H7 (cell line): ENCODE data around the gene VARS2. TPM values are rescaled to one million over a fixed set of nuclear protein-coding genes. Genes with fewer than 3 reads are reported as not detected.
"Not testable (repeated sequence)": the region's sequence is repeated elsewhere in the genome, so short reads cannot be mapped to it uniquely, and the experiment has no call there.

ENCODE experiments used
- DNase-seq: peaks from one replicate; pipeline ENCODE4 v3.0.0; 2012
- H3K27me3 ChIP-seq: 2 replicates; pipeline ENCODE4 v1.6.0; 2011; ENCODE audit warnings: mild to moderate bottlenecking, low read length; ENCODE audit not compliant: control insufficient read depth, insufficient read depth
- H3K36me3 ChIP-seq: replicated peaks from 2 replicates; pipeline ENCODE4 v1.5.1; 2011; ENCODE audit warnings: low read length; ENCODE audit not compliant: control insufficient read depth, insufficient read depth
- H3K4me3 ChIP-seq: 2 replicates; pipeline ENCODE4 v1.5.1; 2011; ENCODE audit warnings: low read depth, mild to moderate bottlenecking, control low read depth, low read length, moderate library complexity; ENCODE audit not compliant: insufficient read depth
- total RNA-seq: library from RNA; depleted of rRNA; stranded (reverse); fragments of >200 nt; shearing (Covaris generic); gene quantifications from 2 replicates; pipeline ENCODE4 v1.2.3, GENCODE V29; 2014

Gene VARS2
- total RNA-seq, 1 experiment from 2014 or later, result 54.4 TPM

DNA sequence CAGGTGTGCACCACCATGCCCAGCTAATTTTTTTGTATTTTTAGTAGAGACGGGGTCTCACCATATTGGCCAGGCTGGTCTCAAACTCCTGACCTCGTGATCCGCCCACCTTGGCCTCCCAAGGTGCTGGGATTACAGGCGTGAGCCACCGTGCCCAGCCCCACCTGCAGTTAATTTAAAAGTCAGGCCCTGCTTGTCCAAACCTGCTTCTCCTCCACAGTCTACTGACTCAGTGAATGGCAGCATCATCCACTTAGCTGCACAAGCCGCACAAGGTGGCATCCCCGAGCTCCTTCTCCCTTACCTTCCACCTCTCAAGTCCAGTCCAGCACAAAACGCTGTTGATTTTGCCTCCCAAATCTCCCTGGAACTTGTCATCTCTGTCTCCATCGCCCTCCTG is 11.8 kb upstream of the VARS2 start:
- DNase-seq, H3K27me3 ChIP-seq, H3K4me3 ChIP-seq: not testable (repeated sequence)
- H3K36me3 ChIP-seq, result peaks cover 19% of the 10 kb centered on the region

- Histone ChIP-seq H3K27me3 (no peaks in the 10 kb centered on the region), H3K36me3 (peaks cover 15% of the 10 kb centered on the region), H3K4me3 (no peak overlapping the region)
- DNase-seq, result no peak
These were observed 11.3 kb upstream of the VARS2 start for GRCh38 chr6:30902709-30903108.

GRCh38 chr6:30903236-30903635 is 10.8 kb upstream of the VARS2 start:
- DNase-seq, result no peak
- peaks cover 13% of the 10 kb centered on the region for H3K36me3 ChIP-seq
- no peak overlapping the region for H3K4me3 ChIP-seq
- H3K27me3 ChIP-seq, result no peaks in the 10 kb centered on the region

- Histone ChIP-seq H3K4me3 (peak overlapping the region; percentile 41), H3K36me3 (peaks cover 13% of the 10 kb centered on the region)
- not testable (repeated sequence) for DNase-seq, H3K27me3 ChIP-seq
These were observed 6.7 kb upstream of the VARS2 start for GRCh38 chr6:30907290-30907757.

GRCh38 chr6:30907758-30908591 is 6.1 kb upstream of the VARS2 start, which contains the start of gene GTF2H4:
Gene GTF2H4 (plus strand): TSS chr6:30908207.
- H3K36me3 ChIP-seq, result peaks cover 15% of the 10 kb centered on the region
- peak within 1 kb of the TSS; percentile 70 for H3K4me3 ChIP-seq
- peak; percentile 94 for DNase-seq
- H3K27me3 ChIP-seq, result no peaks in the 10 kb centered on the region

- H3K27me3 ChIP-seq, result no peaks in the 10 kb centered on the region
- peaks cover 15% of the 10 kb centered on the region for H3K36me3 ChIP-seq
- no peak for DNase-seq
- H3K4me3 ChIP-seq, result peak overlapping the region; percentile 70
These were observed 5.3 kb upstream of the VARS2 start for GRCh38 chr6:30908700-30909099.

GRCh38 chr6:30910473-30910872 is 3.6 kb upstream of the VARS2 start:
- H3K36me3 ChIP-seq, result peaks cover 15% of the 10 kb centered on the region
- H3K4me3 ChIP-seq, DNase-seq, H3K27me3 ChIP-seq: not testable (repeated sequence)

GRCh38 chr6:30912746-30913520 is 1.1 kb upstream of the VARS2 start:
- no peak for DNase-seq
- no peak overlapping the region for H3K4me3 ChIP-seq
- no peaks in the 10 kb centered on the region for H3K27me3 ChIP-seq
- peaks cover 18% of the 10 kb centered on the region for H3K36me3 ChIP-seq

DNA sequence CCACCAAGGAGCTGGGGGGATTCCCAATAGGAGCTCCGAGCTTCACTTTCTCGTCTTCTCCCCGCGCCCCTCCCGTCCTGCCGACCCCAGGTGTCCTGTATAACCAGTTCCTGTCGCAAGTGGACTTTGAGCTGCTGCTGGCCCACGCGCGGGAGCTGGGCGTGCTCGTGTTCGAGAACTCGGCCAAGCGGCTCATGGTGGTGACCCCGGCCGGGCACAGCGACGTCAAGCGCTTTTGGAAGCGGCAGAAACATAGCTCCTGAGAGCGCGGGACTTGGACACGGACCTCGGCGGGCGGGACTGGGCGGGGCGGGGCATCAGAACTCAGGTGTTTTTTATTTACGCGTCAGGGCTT is 340 bp upstream of the VARS2 start:
- Histone ChIP-seq H3K27me3 (no peaks in the 10 kb centered on the region), H3K36me3 (peaks cover 21% of the 10 kb centered on the region), H3K4me3 (peak overlapping the region; percentile 62)
- no peak for DNase-seq

GRCh38 chr6:30914854-30915590 is 984 bp downstream of the VARS2 start:
- no peak for DNase-seq
- Histone ChIP-seq H3K36me3 (peaks cover 23% of the 10 kb centered on the region), H3K4me3 (peak overlapping the region; percentile 62), H3K27me3 (no peaks in the 10 kb centered on the region)

- no peaks in the 10 kb centered on the region for H3K27me3 ChIP-seq
- H3K4me3 ChIP-seq, result no peak overlapping the region
- peak; percentile 92 for DNase-seq
- peaks cover 20% of the 10 kb centered on the region for H3K36me3 ChIP-seq
These were observed 1.5 kb downstream of the VARS2 start for GRCh38 chr6:30915591-30915946.

DNA sequence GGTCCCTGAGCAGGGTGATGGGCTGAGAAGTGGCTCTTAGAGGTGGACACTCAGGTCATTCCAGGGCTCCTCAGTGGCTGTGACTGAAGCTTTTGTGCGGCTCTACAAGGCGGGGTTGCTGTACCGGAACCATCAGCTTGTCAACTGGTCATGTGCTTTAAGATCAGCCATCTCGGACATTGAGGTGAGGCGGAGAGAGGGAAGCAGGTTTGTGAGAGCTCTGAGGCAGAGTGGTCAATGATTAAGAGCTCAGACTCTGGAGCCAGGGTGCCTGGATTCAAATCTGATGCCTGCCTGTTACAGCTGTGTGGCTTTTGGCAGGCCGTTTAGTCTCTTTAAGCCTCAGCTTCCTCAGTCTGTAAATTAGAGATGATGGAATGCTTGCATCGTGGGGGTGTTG is 3.0 kb downstream of the VARS2 start:
- H3K27me3 ChIP-seq, result no peaks in the 10 kb centered on the region
- H3K4me3 ChIP-seq, result no peak overlapping the region
- DNase-seq, result no peak
- peaks cover 13% of the 10 kb centered on the region for H3K36me3 ChIP-seq

DNA sequence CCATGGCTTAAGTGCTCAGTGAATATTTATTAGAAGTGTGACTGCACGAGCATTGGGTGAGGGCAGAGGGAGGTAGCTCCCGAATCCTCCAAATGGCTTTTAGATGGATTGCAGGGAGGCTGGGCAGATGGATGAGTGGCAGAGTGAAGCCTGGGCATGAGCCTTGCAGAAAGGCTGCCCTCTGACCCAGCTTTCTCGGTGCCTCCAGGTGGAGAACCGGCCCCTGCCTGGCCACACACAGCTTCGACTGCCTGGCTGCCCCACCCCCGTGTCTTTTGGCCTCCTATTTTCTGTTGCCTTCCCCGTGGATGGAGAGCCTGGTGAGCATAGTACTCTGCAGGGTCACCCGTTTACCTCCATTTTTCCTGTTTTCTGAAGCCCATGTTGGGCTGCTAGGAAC is 3.4 kb downstream of the VARS2 start:
- H3K36me3 ChIP-seq, result peaks cover 10% of the 10 kb centered on the region
- no peak for DNase-seq
- H3K27me3 ChIP-seq, result no peaks in the 10 kb centered on the region

DNA sequence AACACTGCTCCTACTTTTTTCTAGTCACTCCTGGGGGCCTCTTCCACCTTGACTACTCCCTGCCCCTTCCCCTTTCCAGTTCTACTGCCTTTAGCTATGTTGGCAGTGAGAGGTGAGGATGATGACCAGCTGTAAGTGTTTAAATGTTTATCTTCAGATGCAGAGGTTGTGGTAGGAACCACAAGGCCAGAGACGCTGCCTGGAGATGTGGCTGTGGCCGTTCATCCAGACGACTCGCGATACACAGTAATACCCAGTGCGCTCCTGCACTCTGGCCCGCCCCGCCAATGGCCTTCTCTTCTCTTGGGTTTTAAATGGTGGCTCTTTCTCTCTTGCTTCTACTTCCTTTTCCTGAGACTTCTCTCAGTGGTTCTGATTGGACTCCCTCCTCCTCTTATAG is 4.6 kb downstream of the VARS2 start:
- Histone ChIP-seq H3K27me3 (no peaks in the 10 kb centered on the region), H3K36me3 (peaks cover 16% of the 10 kb centered on the region)

More for the DNA sequence above, 3.4 kb downstream of the VARS2 start:
- no peak overlapping the region for H3K4me3 ChIP-seq

More for the DNA sequence above, 4.6 kb downstream of the VARS2 start:
- no peak for DNase-seq
- H3K4me3 ChIP-seq, result no peak overlapping the region
